Peyer's patch (tissue), 4 donors: ENCODE data around the gene IGFBP2. TPM values are rescaled to one million over a fixed set of nuclear protein-coding genes. Genes with fewer than 3 reads are reported as not detected.

Experiments
- DNase-seq, 3 donors: peaks; one replicate each; pipeline ENCODE4 v3.0.0-alpha.2; 2017 to 2019
- H3K27ac ChIP-seq, 4 donors: fragments of 200-600 bp; sonication (generic); one replicate each; pipeline ENCODE4 v1.5.1; 2016 to 2019
- H3K27me3 ChIP-seq, 2 donors: fragments of 200-600 bp; sonication (generic); one replicate each; pipeline ENCODE4 v1.5.1; 2019
- H3K36me3 ChIP-seq, 3 donors: fragments of 200-600 bp; sonication (generic); one replicate each; pipeline ENCODE4 v1.5.1; 2016 to 2019
- H3K4me1 ChIP-seq, 4 donors: fragments of 200-600 bp; sonication (generic); one replicate each; pipeline ENCODE4 v1.5.1; 2016 to 2019
- H3K4me3 ChIP-seq, 4 donors: fragments of 200-600 bp; sonication (generic); 1 replicate in 3 of 4; 2 replicates in 1 of 4; pipeline ENCODE4 v1.5.1; 2016 to 2019; ENCODE audit warnings: mild to moderate bottlenecking in 1 of 4
- H3K9me3 ChIP-seq, 4 donors: fragments of 200-600 bp; sonication (generic); one replicate each; pipeline ENCODE4 v1.5.1; 2016 to 2019; ENCODE audit warnings: mild to moderate bottlenecking in 1 of 4
- CTCF ChIP-seq, 6 experiments: fragments of 450-650 bp in 4 of 6; fragments of 200-600 bp in 2 of 6; sonication (generic) in 1 of 6; IDR thresholded peaks; one replicate each; pipeline ENCODE4 v1.5.1; 2017 to 2019; ENCODE audit warnings: antibody characterized with exemption in 6 of 6, mild to moderate bottlenecking in 3 of 6, moderate library complexity in 1 of 6
- POLR2A ChIP-seq, 2 donors: fragments of 450-650 bp; IDR thresholded peaks; one replicate each; pipeline ENCODE4 v1.5.1; 2017; ENCODE audit warnings: antibody characterized with exemption in 2 of 2, mild to moderate bottlenecking in 2 of 2, moderate library complexity in 2 of 2
- total RNA-seq, 4 donors: library from RNA; depleted of rRNA; stranded (reverse); fragments of >200 nt; gene quantifications; one replicate each; pipeline ENCODE4 v1.1.0, GENCODE V29; 2016

IGFBP2 gene
- total RNA-seq, 4 donors from 2014 or later, result 24.8 to 51.9 (median 44.6) TPM

GRCh38 chr2:216617159-216617815 lies 15.9 kb upstream of the IGFBP2 start:
- no peak for TF ChIP-seq CTCF (IDR thresholded peaks at IDR 0.05)
- TF ChIP-seq POLR2A (IDR thresholded peaks at IDR 0.05), result no peak
- Histone ChIP-seq H3K4me3 (no peak overlapping the region), H3K27ac (no peak overlapping the region), H3K36me3 (no peaks in the 10 kb centered on the region), H3K4me1 (no peaks in the 10 kb centered on the region), H3K27me3 (no peaks in the 10 kb centered on the region), H3K9me3 (no peaks in the 10 kb centered on the region)
- no peak for DNase-seq

GRCh38 chr2:216618785-216619184 lies 14.4 kb upstream of the IGFBP2 start:
- no peak overlapping the region for H3K27ac ChIP-seq
- DNase-seq, result no peak

GRCh38 chr2:216619411-216620393 lies 13.5 kb upstream of the IGFBP2 start:
- no peak for TF ChIP-seq CTCF (IDR thresholded peaks at IDR 0.05)
- no peak for TF ChIP-seq POLR2A (IDR thresholded peaks at IDR 0.05)
- no peaks in the 10 kb centered on the region for H3K4me1 ChIP-seq

More at GRCh38 chr2:216618785-216619184, 14.4 kb upstream of the IGFBP2 start:
- Histone ChIP-seq H3K4me3 (no peak overlapping the region), H3K4me1 (no peaks in the 10 kb centered on the region), H3K9me3 (no peaks in the 10 kb centered on the region), H3K27me3 (no peaks in the 10 kb centered on the region), H3K36me3 (no peaks in the 10 kb centered on the region)
- TF ChIP-seq POLR2A (IDR thresholded peaks at IDR 0.05) (no peak), CTCF (IDR thresholded peaks at IDR 0.05) (no peak)

GRCh38 chr2:216620786-216621185 lies 12.4 kb upstream of the IGFBP2 start:
- Histone ChIP-seq H3K27me3 (no peaks in the 10 kb centered on the region), H3K36me3 (no peaks in the 10 kb centered on the region), H3K4me1 (no peaks in the 10 kb centered on the region), H3K4me3 (no peak overlapping the region), H3K9me3 (no peaks in the 10 kb centered on the region), H3K27ac (no peak overlapping the region)
- no peak for DNase-seq
- TF ChIP-seq CTCF (IDR thresholded peaks at IDR 0.05) (no peak), POLR2A (IDR thresholded peaks at IDR 0.05) (no peak)

More at GRCh38 chr2:216619411-216620393, 13.5 kb upstream of the IGFBP2 start:
- no peaks in the 10 kb centered on the region for H3K27me3 ChIP-seq
- DNase-seq, result no peak
- no peaks in the 10 kb centered on the region for H3K9me3 ChIP-seq
- H3K4me3 ChIP-seq, result no peak overlapping the region
- no peaks in the 10 kb centered on the region for H3K36me3 ChIP-seq
- H3K27ac ChIP-seq, result no peak overlapping the region

GRCh38 chr2:216621292-216621691 lies 11.9 kb upstream of the IGFBP2 start:
- TF ChIP-seq CTCF (IDR thresholded peaks at IDR 0.05) (no peak), POLR2A (IDR thresholded peaks at IDR 0.05) (no peak)
- DNase-seq, result no peak
- no peaks in the 10 kb centered on the region for H3K9me3 ChIP-seq
- no peaks in the 10 kb centered on the region for H3K4me1 ChIP-seq
- H3K27me3 ChIP-seq, result no peaks in the 10 kb centered on the region
- no peak overlapping the region for H3K27ac ChIP-seq
- no peak overlapping the region for H3K4me3 ChIP-seq
- no peaks in the 10 kb centered on the region for H3K36me3 ChIP-seq
